ENCODE data around the gene IMPA2. TPM values are rescaled to one million over a fixed set of nuclear protein-coding genes. Genes with fewer than 3 reads are reported as not detected.

The IMPA2 gene
- total RNA-seq, 1 donor: 41.5 TPM

DNA sequence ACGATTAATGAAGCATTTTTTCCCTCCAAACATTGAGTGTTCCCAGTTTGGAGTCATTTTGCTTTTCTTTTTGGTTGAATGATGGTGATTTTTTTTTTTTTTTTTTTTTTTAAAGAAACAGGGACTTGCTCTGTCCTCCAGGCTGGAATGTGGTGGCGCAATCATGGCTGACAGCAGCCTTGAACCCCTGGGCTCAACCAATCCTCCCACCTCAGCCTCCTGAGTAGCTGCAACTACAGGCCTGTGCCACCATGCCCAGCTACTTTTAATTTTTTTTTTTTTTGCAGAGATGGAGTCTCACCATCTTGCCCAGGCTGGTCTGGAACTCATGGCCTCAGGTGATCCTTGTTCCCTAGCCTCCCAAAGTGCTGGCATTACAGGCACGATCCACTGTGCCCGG lies 46.2 kb downstream of the IMPA2 start:
- DNase-seq (ENCODE audit: low read depth): no peak
- H3K4me3 ChIP-seq (ENCODE audit: low read depth, low read length): no peak overlapping the region
- TF ChIP-seq, protein P1, sequence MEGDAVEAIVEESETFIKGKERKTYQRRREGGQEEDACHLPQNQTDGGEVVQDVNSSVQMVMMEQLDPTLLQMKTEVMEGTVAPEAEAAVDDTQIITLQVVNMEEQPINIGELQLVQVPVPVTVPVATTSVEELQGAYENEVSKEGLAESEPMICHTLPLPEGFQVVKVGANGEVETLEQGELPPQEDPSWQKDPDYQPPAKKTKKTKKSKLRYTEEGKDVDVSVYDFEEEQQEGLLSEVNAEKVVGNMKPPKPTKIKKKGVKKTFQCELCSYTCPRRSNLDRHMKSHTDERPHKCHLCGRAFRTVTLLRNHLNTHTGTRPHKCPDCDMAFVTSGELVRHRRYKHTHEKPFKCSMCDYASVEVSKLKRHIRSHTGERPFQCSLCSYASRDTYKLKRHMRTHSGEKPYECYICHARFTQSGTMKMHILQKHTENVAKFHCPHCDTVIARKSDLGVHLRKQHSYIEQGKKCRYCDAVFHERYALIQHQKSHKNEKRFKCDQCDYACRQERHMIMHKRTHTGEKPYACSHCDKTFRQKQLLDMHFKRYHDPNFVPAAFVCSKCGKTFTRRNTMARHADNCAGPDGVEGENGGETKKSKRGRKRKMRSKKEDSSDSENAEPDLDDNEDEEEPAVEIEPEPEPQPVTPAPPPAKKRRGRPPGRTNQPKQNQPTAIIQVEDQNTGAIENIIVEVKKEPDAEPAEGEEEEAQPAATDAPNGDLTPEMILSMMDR (IDR thresholded peaks at IDR 0.05; ENCODE audit: insufficient read depth, low read depth, low read length): no peak

DNA sequence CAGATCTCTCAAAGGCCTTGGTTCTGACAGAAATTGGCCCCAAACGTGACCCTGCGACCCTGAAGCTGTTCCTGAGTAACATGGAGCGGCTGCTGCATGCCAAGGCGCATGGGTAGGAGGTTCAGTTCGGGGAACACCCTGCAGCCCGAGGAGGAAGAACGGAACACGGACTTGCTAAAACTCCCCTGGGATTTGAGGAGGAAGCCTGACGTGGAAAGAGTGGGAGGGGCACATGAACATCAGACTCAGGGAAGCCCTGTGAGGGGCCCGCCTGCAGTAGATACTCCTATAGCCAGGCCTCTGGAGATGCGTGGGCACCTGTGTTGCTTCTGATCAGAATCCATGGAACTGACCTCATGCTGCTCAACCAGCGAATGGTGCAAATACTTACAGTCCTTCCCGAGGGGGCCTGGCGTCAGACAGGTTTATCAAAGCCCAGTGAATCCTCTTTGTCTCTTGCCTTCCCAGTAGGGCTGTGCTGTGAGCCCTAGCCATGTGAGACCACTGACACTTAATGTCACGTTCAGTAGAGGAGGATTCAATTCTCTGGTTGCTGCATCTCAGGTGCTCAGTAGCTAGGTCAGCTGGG lies 46.8 kb downstream of the IMPA2 start:
- no peak overlapping the region for H3K4me3 ChIP-seq (ENCODE audit: low read depth, low read length)
- TF ChIP-seq, protein P1 (IDR thresholded peaks at IDR 0.05; ENCODE audit: insufficient read depth, low read depth, low read length): no peak
- no peak for DNase-seq (ENCODE audit: low read depth)

DNA sequence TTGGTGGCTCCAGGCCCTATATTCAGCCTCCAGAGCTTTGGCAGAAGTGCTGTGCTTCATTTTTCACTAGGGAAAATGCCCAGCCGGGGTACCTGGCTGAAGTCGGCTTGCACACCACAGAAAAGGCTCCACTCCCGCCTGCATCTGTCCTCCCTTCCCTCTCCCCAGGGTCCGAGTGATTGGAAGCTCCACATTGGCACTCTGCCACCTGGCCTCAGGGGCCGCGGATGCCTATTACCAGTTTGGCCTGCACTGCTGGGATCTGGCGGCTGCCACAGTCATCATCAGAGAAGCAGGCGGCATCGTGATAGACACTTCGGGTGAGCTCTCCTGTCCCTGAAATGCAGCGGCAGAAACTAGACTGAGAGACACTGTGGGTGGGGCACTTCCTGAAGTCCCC lies 47.4 kb downstream of the IMPA2 start:
- no peak overlapping the region for H3K4me3 ChIP-seq (ENCODE audit: low read depth, low read length)
- TF ChIP-seq, protein P1 (IDR thresholded peaks at IDR 0.05; ENCODE audit: insufficient read depth, low read depth, low read length): no peak
- DNase-seq (ENCODE audit: low read depth): no peak

DNA sequence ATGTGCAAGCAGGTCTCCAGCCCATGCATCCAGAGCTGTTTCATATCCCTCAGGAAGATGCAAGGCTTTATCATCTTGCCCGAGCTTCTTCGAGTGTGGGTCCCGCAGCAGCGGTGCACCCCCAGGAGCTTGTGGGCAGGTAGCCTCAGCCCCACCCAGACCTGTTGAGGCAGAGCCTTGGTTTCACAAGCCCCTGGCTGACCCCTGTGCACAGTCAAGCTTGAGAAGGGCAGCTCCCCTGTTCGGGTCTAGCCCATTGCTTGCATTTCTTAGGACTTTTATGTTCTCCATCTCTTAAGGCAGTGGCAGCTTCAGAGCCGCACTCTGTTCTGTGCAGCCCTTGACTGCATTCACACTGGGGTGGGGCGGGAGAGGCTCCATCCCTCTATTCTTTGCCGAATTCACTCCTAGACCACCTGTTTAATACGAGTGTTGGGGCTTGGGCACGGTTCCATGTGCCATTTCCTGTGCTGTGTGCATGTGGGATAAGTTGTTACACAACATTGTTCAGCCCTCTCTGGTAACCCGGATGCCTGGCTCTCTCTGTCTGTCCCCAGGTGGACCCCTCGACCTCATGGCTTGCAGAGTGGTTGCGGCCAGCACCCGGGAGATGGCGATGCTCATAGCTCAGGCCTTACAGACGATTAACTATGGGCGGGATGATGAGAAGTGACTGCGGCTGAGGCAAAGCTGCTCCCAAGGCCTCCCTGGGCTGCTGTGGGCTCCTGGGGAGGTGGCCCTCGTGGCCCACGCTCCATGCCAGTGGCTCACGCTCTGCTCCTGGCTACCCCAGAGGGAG lies 48.7 kb downstream of the IMPA2 start:
- TF ChIP-seq, protein P1 (IDR thresholded peaks at IDR 0.05; ENCODE audit: insufficient read depth, low read depth, low read length): no peak
- no peak for DNase-seq (ENCODE audit: low read depth)
- H3K4me3 ChIP-seq (ENCODE audit: low read depth, low read length): no peak overlapping the region

DNA sequence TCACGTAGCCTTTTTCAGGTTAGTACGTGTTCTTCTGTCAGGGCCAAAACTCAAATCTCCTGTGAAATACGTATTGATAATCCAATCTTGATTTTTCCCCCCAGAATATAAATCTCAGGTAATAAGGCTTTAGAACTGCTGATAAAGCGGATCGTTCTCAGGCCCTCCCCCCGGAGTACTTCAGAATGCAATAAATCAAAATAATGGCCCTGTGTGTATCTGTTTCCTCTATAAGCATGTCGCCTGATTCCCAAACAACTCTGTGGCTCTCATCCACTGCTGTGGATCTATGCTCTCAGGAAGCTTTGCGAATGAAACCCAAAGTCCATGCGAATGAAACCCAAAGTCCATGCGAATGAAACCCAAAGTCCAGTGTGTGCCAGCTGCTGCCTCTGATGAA lies 49.4 kb downstream of the IMPA2 start:
- TF ChIP-seq, protein P1 (IDR thresholded peaks at IDR 0.05; ENCODE audit: insufficient read depth, low read depth, low read length): no peak
- H3K4me3 ChIP-seq (ENCODE audit: low read depth, low read length): no peak overlapping the region
- no peak for DNase-seq (ENCODE audit: low read depth)

DNA sequence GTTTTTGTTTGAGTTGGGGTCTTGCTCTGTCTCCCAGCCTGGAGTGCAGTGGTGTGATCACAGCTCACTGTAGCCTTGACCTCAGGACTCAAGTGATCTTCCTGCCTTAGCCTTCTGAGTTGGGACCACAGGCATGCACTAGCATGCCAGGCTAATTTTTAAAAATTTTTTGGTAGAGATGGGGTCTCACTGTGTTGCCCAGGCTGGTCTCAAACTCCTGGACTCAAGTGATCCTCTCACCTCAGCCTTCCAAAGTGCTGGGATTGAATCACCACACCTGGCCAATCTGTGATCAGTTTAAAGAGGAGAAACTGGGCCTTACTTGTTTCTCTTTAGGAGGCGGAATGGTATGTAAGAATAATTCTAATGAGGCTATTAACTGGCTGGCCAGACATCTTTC lies 49.9 kb downstream of the IMPA2 start:
- TF ChIP-seq, protein P1 (IDR thresholded peaks at IDR 0.05; ENCODE audit: insufficient read depth, low read depth, low read length): no peak
- H3K4me3 ChIP-seq (ENCODE audit: low read depth, low read length): no peak overlapping the region
- DNase-seq (ENCODE audit: low read depth): no peak
